VCaP (cell line): ENCODE measurements around the gene GFRA1.
"Not testable (repeated sequence)": the region's sequence is repeated elsewhere in the genome, so short reads cannot be mapped to it uniquely, and the experiment has no call there.

Source experiments
- H3K27ac ChIP-seq: fragments of 450-650 bp; 2 replicates; pipeline ENCODE4 v1.5.1; 2017
- CTCF ChIP-seq: fragments of 450-650 bp; conservative IDR thresholded peaks from 2 replicates; pipeline ENCODE4 v1.5.1; 2017; ENCODE audit warnings: mild to moderate bottlenecking, moderate library complexity

Gene GFRA1

GRCh38 chr10:116039612-116040011 is 233.4 kb downstream of the GFRA1 start:
- H3K27ac ChIP-seq: no peak overlapping the region
- TF ChIP-seq CTCF: no peak

GRCh38 chr10:116038259-116038658 is 234.7 kb downstream of the GFRA1 start:
- no peak overlapping the region for H3K27ac ChIP-seq
- TF ChIP-seq CTCF: no peak

GRCh38 chr10:116035406-116035805 is 237.6 kb downstream of the GFRA1 start:
- H3K27ac ChIP-seq: not testable (repeated sequence)

GRCh38 chr10:116030576-116030975 is 242.4 kb downstream of the GFRA1 start:
- H3K27ac ChIP-seq: no peak overlapping the region
- no peak for TF ChIP-seq CTCF

GRCh38 chr10:116029826-116030225 is 243.2 kb downstream of the GFRA1 start:
- H3K27ac ChIP-seq: no peak overlapping the region
- TF ChIP-seq CTCF: no peak

- no peak for TF ChIP-seq CTCF
- no peak overlapping the region for H3K27ac ChIP-seq
Measured at GRCh38 chr10:116027355-116027754, 245.7 kb downstream of the GFRA1 start.

GRCh38 chr10:116026725-116027124 is 246.3 kb downstream of the GFRA1 start:
- no peak for TF ChIP-seq CTCF

GRCh38 chr10:116026315-116026714 is 246.7 kb downstream of the GFRA1 start:
- no peak; the same call in 1 of the 2 replicates for TF ChIP-seq CTCF
- H3K27ac ChIP-seq: no peak overlapping the region

More at GRCh38 chr10:116026725-116027124, 246.3 kb downstream of the GFRA1 start:
- H3K27ac ChIP-seq: no peak overlapping the region
